Measurements from ENCODE around the gene GKN2.

Gene GKN2

DNA sequence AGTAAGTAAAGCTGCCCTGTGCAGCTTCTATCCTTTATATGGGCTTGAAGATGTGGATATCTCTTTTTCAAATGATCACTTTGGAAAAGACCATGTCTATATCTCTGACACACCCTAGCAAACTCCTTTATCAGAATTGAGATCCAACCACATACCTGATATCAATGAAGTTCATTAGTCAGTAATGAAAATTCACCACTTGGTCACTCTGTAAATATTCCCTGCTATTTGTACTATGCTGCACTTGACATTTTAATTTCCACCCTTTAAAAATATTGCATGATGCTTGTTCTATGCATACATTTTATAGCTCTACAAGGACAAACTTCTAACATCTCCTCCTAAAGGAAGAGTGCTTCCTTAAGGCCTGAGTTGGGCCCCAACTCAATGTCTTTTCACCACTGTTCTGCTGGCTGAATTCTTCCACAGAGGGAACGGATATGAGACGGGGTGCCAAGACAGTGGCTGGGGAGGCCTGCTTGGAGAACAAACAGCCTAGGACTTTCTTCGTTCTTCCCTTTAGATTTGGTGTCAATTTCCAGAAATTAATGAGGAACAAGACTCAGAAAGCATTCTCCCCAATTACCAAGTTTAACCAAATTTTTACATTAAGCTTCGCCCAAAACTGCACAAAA is at the start of gene GKN2:
Gene GKN2, minus strand, starts transcription at position 7 of the 635 bp plus-strand sequence. CDS start 32 bp downstream, outside the sequence.
- no peaks in the 10 kb centered on the region for H3K27me3 ChIP-seq
- H3K27ac ChIP-seq: no peak within 1 kb of the TSS
- no peaks in the 10 kb centered on the region for H3K4me1 ChIP-seq (ENCODE audit: control insufficient read depth in 1 of 2, insufficient read depth in 1 of 2, low read depth in 1 of 2, low read length in 1 of 2)
- no peaks in the 10 kb centered on the region for H3K36me3 ChIP-seq
- TF ChIP-seq, protein P1, sequence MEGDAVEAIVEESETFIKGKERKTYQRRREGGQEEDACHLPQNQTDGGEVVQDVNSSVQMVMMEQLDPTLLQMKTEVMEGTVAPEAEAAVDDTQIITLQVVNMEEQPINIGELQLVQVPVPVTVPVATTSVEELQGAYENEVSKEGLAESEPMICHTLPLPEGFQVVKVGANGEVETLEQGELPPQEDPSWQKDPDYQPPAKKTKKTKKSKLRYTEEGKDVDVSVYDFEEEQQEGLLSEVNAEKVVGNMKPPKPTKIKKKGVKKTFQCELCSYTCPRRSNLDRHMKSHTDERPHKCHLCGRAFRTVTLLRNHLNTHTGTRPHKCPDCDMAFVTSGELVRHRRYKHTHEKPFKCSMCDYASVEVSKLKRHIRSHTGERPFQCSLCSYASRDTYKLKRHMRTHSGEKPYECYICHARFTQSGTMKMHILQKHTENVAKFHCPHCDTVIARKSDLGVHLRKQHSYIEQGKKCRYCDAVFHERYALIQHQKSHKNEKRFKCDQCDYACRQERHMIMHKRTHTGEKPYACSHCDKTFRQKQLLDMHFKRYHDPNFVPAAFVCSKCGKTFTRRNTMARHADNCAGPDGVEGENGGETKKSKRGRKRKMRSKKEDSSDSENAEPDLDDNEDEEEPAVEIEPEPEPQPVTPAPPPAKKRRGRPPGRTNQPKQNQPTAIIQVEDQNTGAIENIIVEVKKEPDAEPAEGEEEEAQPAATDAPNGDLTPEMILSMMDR (IDR thresholded peaks at IDR 0.05): no peak
- H3K9me3 ChIP-seq: no peaks in the 10 kb centered on the region
- H3K4me3 ChIP-seq (ENCODE audit: low read depth in 1 of 2, low read length in 1 of 2): no peak within 1 kb of the TSS

GRCh38 chr2:69001879-69002278 is 49.2 kb upstream of the GKN2 start:
- Histone ChIP-seq H3K27me3 (no peaks in the 10 kb centered on the region), H3K9me3 (no peaks in the 10 kb centered on the region), H3K4me1 (ENCODE audit: control insufficient read depth in 1 of 2, insufficient read depth in 1 of 2, low read depth in 1 of 2, low read length in 1 of 2) (no peaks in the 10 kb centered on the region), H3K27ac (no peak overlapping the region), H3K36me3 (no peaks in the 10 kb centered on the region), H3K4me3 (ENCODE audit: low read depth in 1 of 2, low read length in 1 of 2) (no peak overlapping the region)
- TF ChIP-seq, protein P1 (IDR thresholded peaks at IDR 0.05): no peak

DNA sequence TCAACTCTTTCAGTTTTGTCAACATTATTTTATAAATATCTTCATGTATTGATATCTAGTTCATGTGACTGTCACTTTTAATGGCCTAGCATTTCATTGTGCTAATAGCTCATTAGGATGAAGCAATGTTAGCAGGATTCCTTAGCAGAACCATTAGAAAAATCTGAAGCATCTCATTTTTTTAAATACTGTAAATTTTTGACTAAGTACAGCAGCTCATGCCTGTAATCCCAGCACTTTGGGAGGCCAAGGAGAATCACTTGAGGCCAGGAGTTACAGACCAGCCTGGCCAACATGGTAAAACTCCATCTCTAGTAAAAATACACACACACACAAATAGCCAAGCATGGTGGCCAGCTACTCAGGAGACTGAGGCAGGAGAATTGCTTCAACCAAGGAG is 44.7 kb upstream of the GKN2 start:
- Histone ChIP-seq H3K36me3 (no peaks in the 10 kb centered on the region), H3K9me3 (no peaks in the 10 kb centered on the region), H3K4me3 (ENCODE audit: low read depth in 1 of 2, low read length in 1 of 2) (no peak overlapping the region), H3K27ac (no peak overlapping the region), H3K27me3 (peaks cover 16% of the 10 kb centered on the region), H3K4me1 (ENCODE audit: control insufficient read depth in 1 of 2, insufficient read depth in 1 of 2, low read depth in 1 of 2, low read length in 1 of 2) (no peaks in the 10 kb centered on the region)
- TF ChIP-seq, protein P1 (IDR thresholded peaks at IDR 0.05): no peak

- no peak overlapping the region for H3K27ac ChIP-seq
- no peaks in the 10 kb centered on the region for H3K9me3 ChIP-seq
- H3K4me3 ChIP-seq (ENCODE audit: low read depth in 1 of 2, low read length in 1 of 2): no peak overlapping the region
- H3K27me3 ChIP-seq: peaks cover 23% of the 10 kb centered on the region
- no peaks in the 10 kb centered on the region for H3K4me1 ChIP-seq (ENCODE audit: control insufficient read depth in 1 of 2, insufficient read depth in 1 of 2, low read depth in 1 of 2, low read length in 1 of 2)
- TF ChIP-seq, protein P1 (IDR thresholded peaks at IDR 0.05): no peak
- H3K36me3 ChIP-seq: no peaks in the 10 kb centered on the region
These were observed 43.2 kb upstream of the GKN2 start for GRCh38 chr2:68995916-68996315.

DNA sequence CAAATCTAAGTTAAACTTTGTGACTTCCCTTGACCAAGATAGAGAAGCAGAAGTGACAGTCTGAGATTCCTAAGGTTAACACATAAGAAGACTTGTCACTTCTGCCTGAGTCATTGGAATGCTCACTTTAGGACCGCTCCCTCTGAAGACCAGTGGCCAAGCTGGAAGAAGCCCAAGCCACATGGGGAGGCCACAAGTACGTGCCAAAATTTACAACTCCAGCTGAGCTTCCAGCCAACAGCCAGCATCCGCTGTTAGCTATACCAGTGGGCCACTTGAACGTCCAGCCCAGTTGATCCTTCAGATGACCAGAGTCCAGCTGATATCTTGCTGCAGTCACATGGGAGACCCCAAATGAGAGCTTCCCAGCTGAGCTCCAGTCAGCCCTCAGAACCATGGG is 42.2 kb upstream of the GKN2 start:
- TF ChIP-seq, protein P1 (IDR thresholded peaks at IDR 0.05): no peak
- Histone ChIP-seq H3K9me3 (no peaks in the 10 kb centered on the region), H3K4me1 (ENCODE audit: control insufficient read depth in 1 of 2, insufficient read depth in 1 of 2, low read depth in 1 of 2, low read length in 1 of 2) (no peaks in the 10 kb centered on the region), H3K27me3 (peaks cover 32% of the 10 kb centered on the region), H3K4me3 (ENCODE audit: low read depth in 1 of 2, low read length in 1 of 2) (no peak overlapping the region), H3K27ac (no peak overlapping the region), H3K36me3 (no peaks in the 10 kb centered on the region)
